ENCODE results near the gene HOXA9.

GRCh38 chr7:27214239-27214950, 49.1 kb upstream of the HOXA9 start:
- no peak for TF ChIP-seq POLR2A (IDR thresholded peaks at IDR 0.05)
- TF ChIP-seq, protein P1, sequence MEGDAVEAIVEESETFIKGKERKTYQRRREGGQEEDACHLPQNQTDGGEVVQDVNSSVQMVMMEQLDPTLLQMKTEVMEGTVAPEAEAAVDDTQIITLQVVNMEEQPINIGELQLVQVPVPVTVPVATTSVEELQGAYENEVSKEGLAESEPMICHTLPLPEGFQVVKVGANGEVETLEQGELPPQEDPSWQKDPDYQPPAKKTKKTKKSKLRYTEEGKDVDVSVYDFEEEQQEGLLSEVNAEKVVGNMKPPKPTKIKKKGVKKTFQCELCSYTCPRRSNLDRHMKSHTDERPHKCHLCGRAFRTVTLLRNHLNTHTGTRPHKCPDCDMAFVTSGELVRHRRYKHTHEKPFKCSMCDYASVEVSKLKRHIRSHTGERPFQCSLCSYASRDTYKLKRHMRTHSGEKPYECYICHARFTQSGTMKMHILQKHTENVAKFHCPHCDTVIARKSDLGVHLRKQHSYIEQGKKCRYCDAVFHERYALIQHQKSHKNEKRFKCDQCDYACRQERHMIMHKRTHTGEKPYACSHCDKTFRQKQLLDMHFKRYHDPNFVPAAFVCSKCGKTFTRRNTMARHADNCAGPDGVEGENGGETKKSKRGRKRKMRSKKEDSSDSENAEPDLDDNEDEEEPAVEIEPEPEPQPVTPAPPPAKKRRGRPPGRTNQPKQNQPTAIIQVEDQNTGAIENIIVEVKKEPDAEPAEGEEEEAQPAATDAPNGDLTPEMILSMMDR (IDR thresholded peaks at IDR 0.05): no peak
